Panc1 (cell line): ENCODE results near the gene PLCB1. TPM values are rescaled to one million over a fixed set of nuclear protein-coding genes. Genes with fewer than 3 reads are reported as not detected.

Source experiments
- ATAC-seq: fragments of 200-7000 bp; cut with Tn5 transposase; 2 replicates; pipeline ENCODE4 v1.9.1; 2020; ENCODE audit warnings: mild to moderate bottlenecking, moderate library complexity
- BruUV-seq: library from RNA; stranded (reverse); fragments of 400-500 nt; replicated peaks from 2 replicates; lab custom pipeline; 2021; lab: Mats Ljungman, UMichigan
- CTCF ChIA-PET: fragments of 300-600 bp; sonication (Branson Sonifier 250); formaldehyde crosslinking; loops from one replicate; lab custom pipeline; 2022; ENCODE audit warnings: antibody characterized with exemption; lab: Charles Lee
- POLR2A ChIA-PET: fragments of 300-600 bp; sonication (Branson Sonifier 250); formaldehyde crosslinking; loops from one replicate; lab custom pipeline; 2022; ENCODE audit warnings: antibody characterized with exemption; lab: Charles Lee
- DNase-seq: peaks from one replicate; pipeline ENCODE4 v3.0.0-alpha.2; 2010; ENCODE audit warnings: low read depth, low spot score
- H3K27ac ChIP-seq: 2 replicates; pipeline ENCODE4 v1.5.1; 2011; ENCODE audit warnings: mild to moderate bottlenecking, low read length, inconsistent platforms
- H3K27me3 ChIP-seq: fragments of 200-500 bp; sonication (Bioruptor generic); 2 replicates; pipeline ENCODE4 v1.6.0; 2014; ENCODE audit warnings: low read length, inconsistent platforms; ENCODE audit not compliant: control insufficient read depth, insufficient read depth
- H3K36me3 ChIP-seq: fragments of 200-500 bp; sonication (Bioruptor generic); 2 replicates; pipeline ENCODE4 v1.5.1; 2014; ENCODE audit warnings: inconsistent platforms, mild to moderate bottlenecking, low read length, moderate library complexity; ENCODE audit not compliant: control insufficient read depth, insufficient read depth
- H3K4me1 ChIP-seq: 2 replicates; pipeline ENCODE4 v1.5.1; 2011; ENCODE audit warnings: inconsistent platforms, mild to moderate bottlenecking, low read length, moderate library complexity; ENCODE audit not compliant: control insufficient read depth, insufficient read depth
- H3K4me3 ChIP-seq, 2 experiments: 2 replicates each; pipeline ENCODE4 v1.5.1; 2011 to 2012; ENCODE audit warnings: low read depth in 2 of 2, low read length in 2 of 2, mild to moderate bottlenecking in 2 of 2, inconsistent platforms in 1 of 2, moderate library complexity in 1 of 2
- H3K9me3 ChIP-seq: fragments of 200-500 bp; sonication (Bioruptor generic); 2 replicates; pipeline ENCODE4 v1.5.1; 2014; ENCODE audit warnings: low read depth, mild to moderate bottlenecking, inconsistent platforms, low read length, moderate library complexity; ENCODE audit not compliant: control insufficient read depth, insufficient read depth
- CTCF ChIP-seq: fragments of 450-650 bp; IDR thresholded peaks from 2 replicates; pipeline ENCODE4 v1.5.1; 2017; ENCODE audit warnings: mild to moderate bottlenecking
- POLR2AphosphoS5 ChIP-seq: IDR thresholded peaks from 2 replicates; pipeline ENCODE4 v1.6.1; 2012; ENCODE audit warnings: mild to moderate bottlenecking, low read depth, low read length, moderate library complexity
- REST ChIP-seq, 2 experiments: IDR thresholded peaks; 2 replicates each; pipeline ENCODE4 v1.6.1; 2011 to 2012; ENCODE audit warnings: low read depth in 2 of 2, control low read depth in 1 of 2, low read length in 1 of 2, mild to moderate bottlenecking in 1 of 2, moderate library complexity in 1 of 2; ENCODE audit not compliant: insufficient read depth in 1 of 2
- SIN3A ChIP-seq: IDR thresholded peaks from 2 replicates; pipeline ENCODE4 v1.6.1; 2012; ENCODE audit warnings: low read depth, mild to moderate bottlenecking, low read length, moderate library complexity, borderline replicate concordance; ENCODE audit not compliant: insufficient read depth
- TCF7L2 ChIP-seq: IDR thresholded peaks from 2 replicates; pipeline ENCODE4 v1.6.1; 2011; ENCODE audit warnings: mild to moderate bottlenecking, low read depth, low read length, inconsistent platforms
- in situ Hi-C: cut with HindIII; loops from 2 replicates; pipeline ENCODE4 v1.10.0; 2016; ENCODE audit warnings: low sequenced_read_pairs, low pct_unique_long_range_greater_than_20kb
- intact Hi-C: fragments of 100-400 bp; cut with micrococcal nuclease; formaldehyde crosslinking; loops from one replicate; pipeline ENCODE4 v1.10.0; 2022; ENCODE audit not compliant: unreplicated experiment
- total RNA-seq: library from RNA; stranded (reverse); gene quantifications from one replicate; pipeline ENCODE4 v1.2.1, GENCODE V29; 2021; ENCODE audit not compliant: unreplicated experiment

PLCB1 gene
- total RNA-seq, 1 experiment from 2014 or later, result 0.59 TPM

GRCh38 chr20:8208226-8208625, 76.2 kb downstream of the PLCB1 start:
- in situ Hi-C loops, result no loop called here
- H3K9me3 ChIP-seq, result no peaks in the 10 kb centered on the region
- CTCF ChIA-PET, result no interaction called here
- H3K36me3 ChIP-seq, result no peaks in the 10 kb centered on the region
- intact Hi-C loops, result no loop called here
- H3K4me1 ChIP-seq, result no peaks in the 10 kb centered on the region
- BruUV-seq, result no TSS peak
- TF ChIP-seq POLR2AphosphoS5, result no peak
- TF ChIP-seq SIN3A, result no peak
- no peak for TF ChIP-seq TCF7L2
- no peak for TF ChIP-seq CTCF
- no peak for TF ChIP-seq REST (IDR thresholded peaks at IDR 0.05; ENCODE audit: insufficient read depth in 1 of 2, low read depth in 2 of 2, low read length in 1 of 2)
- ATAC-seq, result no peak
- no peak overlapping the region for H3K4me3 ChIP-seq
- no peaks in the 10 kb centered on the region for H3K27me3 ChIP-seq
- no peak overlapping the region for H3K27ac ChIP-seq
- DNase-seq, result no peak
- POLR2A ChIA-PET, result no interaction called here

- no peak overlapping the region for H3K4me3 ChIP-seq
- DNase-seq (no peak), ATAC-seq (no peak)
- H3K4me1 ChIP-seq, result no peaks in the 10 kb centered on the region
- no peaks in the 10 kb centered on the region for H3K27me3 ChIP-seq
- no TSS peak for BruUV-seq
- in situ Hi-C loops, result no loop called here
- intact Hi-C loops, result no loop called here
- H3K36me3 ChIP-seq, result no peaks in the 10 kb centered on the region
- TF ChIP-seq SIN3A, result no peak
- TF ChIP-seq CTCF, result no peak
- TF ChIP-seq TCF7L2, result no peak
- no peak for TF ChIP-seq POLR2AphosphoS5
- no peak for TF ChIP-seq REST (IDR thresholded peaks at IDR 0.05; ENCODE audit: insufficient read depth in 1 of 2, low read depth in 2 of 2, low read length in 1 of 2)
- POLR2A ChIA-PET, result no interaction called here
- no peak overlapping the region for H3K27ac ChIP-seq
- H3K9me3 ChIP-seq, result no peaks in the 10 kb centered on the region
- CTCF ChIA-PET, result no interaction called here
These were observed 77.0 kb downstream of the PLCB1 start for GRCh38 chr20:8209061-8209460.
